Transverse colon (tissue), 4 donors: ENCODE results near the gene JDP2. TPM values are rescaled to one million over a fixed set of nuclear protein-coding genes. Genes with fewer than 3 reads are reported as not detected.
A peak's percentile ranks its signal among the peaks of the same experiment; 100 is the strongest.

Experiments used
- DNase-seq: peaks from one replicate; pipeline ENCODE4 v3.0.0-alpha.2; 2019
- H3K27ac ChIP-seq, 4 donors: fragments of 200-600 bp; sonication (generic); 2 replicates each; pipeline ENCODE4 v1.5.1; 2016 to 2018; ENCODE audit warnings: inconsistent platforms in 4 of 4
- H3K27me3 ChIP-seq: fragments of 200-600 bp; sonication (generic); 2 replicates; pipeline ENCODE4 v1.5.1; 2017; ENCODE audit warnings: inconsistent platforms
- H3K36me3 ChIP-seq, 4 donors: fragments of 200-600 bp; sonication (generic); 2 replicates each; pipeline ENCODE4 v1.5.1; 2017 to 2019; ENCODE audit warnings: inconsistent platforms in 4 of 4
- H3K4me1 ChIP-seq, 4 donors: fragments of 200-600 bp; sonication (generic); 2 replicates each; pipeline ENCODE4 v1.5.1; 2017 to 2020; ENCODE audit warnings: inconsistent platforms in 4 of 4
- H3K4me3 ChIP-seq, 4 donors: fragments of 200-600 bp; sonication (generic); 1 replicate in 1 of 4; 2 replicates in 3 of 4; pipeline versions ENCODE4 v1.5.1 to v1.6.1; 2017 to 2019; ENCODE audit warnings: inconsistent platforms in 4 of 4
- H3K9me3 ChIP-seq, 2 donors: fragments of 200-600 bp; sonication (generic); 2 replicates each; pipeline ENCODE4 v1.5.1; 2017 to 2019; ENCODE audit warnings: inconsistent platforms in 2 of 2
- CTCF ChIP-seq, 5 experiments: fragments of 200-600 bp in 3 of 5; fragments of 450-650 bp in 2 of 5; sonication (generic) in 3 of 5; IDR thresholded peaks; 1 replicate in 2 of 5; 2 replicates in 3 of 5; pipeline ENCODE4 v1.5.1; 2016 to 2017; ENCODE audit warnings: antibody characterized with exemption in 5 of 5, inconsistent platforms in 3 of 5, mild to moderate bottlenecking in 2 of 5, moderate library complexity in 1 of 5
- EP300 ChIP-seq: sonication (generic); formaldehyde crosslinking; IDR thresholded peaks from one replicate; pipeline ENCODE4 v1.6.1; 2017; ENCODE audit warnings: antibody characterized with exemption, low read depth
- POLR2A ChIP-seq: fragments of 450-650 bp; IDR thresholded peaks from one replicate; pipeline ENCODE4 v1.6.1; 2016; ENCODE audit warnings: antibody characterized with exemption, mild to moderate bottlenecking, moderate library complexity
- POLR2AphosphoS5 ChIP-seq, 3 donors: sonication (generic); formaldehyde crosslinking; IDR thresholded peaks; one replicate each; pipeline ENCODE4 v1.6.1; 2016; ENCODE audit warnings: antibody characterized with exemption in 3 of 3
- WGBS, 2 donors: methylation state at CpG; one replicate each; pipeline ENCODE4 v1.1.5; 2018; ENCODE audit warnings: low coverage in 1 of 2; 5-methylcytosine and 5-hydroxymethylcytosine counted together
- in situ Hi-C, 4 donors: fragments of 200-750 bp; cut with MboI; loops; one replicate each; pipeline versions ENCODE4 v1.15.0 to v1.15.1; 2017; ENCODE audit warnings: low sequenced_read_pairs in 3 of 4, low pct_ligation_motif_present in 1 of 4, low pct_unique_long_range_greater_than_20kb in 1 of 4
- intact Hi-C: fragments of 100-400 bp; cut with DNase I; formaldehyde crosslinking; loops from one replicate; pipeline ENCODE4 v1.15.1; 2023; ENCODE audit warnings: low total_unique reads
- total RNA-seq, 4 donors: library from RNA; depleted of rRNA; stranded (reverse); fragments of >200 nt; gene quantifications; one replicate each; pipeline ENCODE4 v1.1.0, GENCODE V29; 2016

The JDP2 gene
- total RNA-seq, 4 donors from 2014 or later, result 49.2 to 108 (median 57.8) TPM

- in situ Hi-C loops, result loop anchor here in 1 of 4 donors (25.0 kb wide), 1 partner anchor 110 kb away; no protein-coding TSS in a partner anchor
- intact Hi-C loops, result no loop called here
- Histone ChIP-seq H3K9me3 (no peaks in the 10 kb centered on the region), H3K4me1 (peaks cover 4 to 34% (median 16%) of the 10 kb centered on the region in 4 donors), H3K4me3 (no peak overlapping the region), H3K27me3 (no peaks in the 10 kb centered on the region), H3K27ac (no peak overlapping the region), H3K36me3 (no peaks in the 10 kb centered on the region)
- TF ChIP-seq CTCF (IDR thresholded peaks at IDR 0.05) (no peak), POLR2AphosphoS5 (IDR thresholded peaks at IDR 0.05) (no peak), POLR2A (no peak), EP300 (no peak)
- WGBS, 2 donors, result 81 to 92% methylated on average over 6 to 8 of the region's 8 CpGs
- no peak for DNase-seq
Measured at GRCh38 chr14:75422169-75422568, 5.7 kb upstream of the JDP2 start.

- TF ChIP-seq POLR2A (no peak), CTCF (IDR thresholded peaks at IDR 0.05) (no peak), POLR2AphosphoS5 (IDR thresholded peaks at IDR 0.05) (no peak), EP300 (no peak)
- DNase-seq, result no peak
- Histone ChIP-seq H3K9me3 (no peaks in the 10 kb centered on the region), H3K4me1 (peaks cover 4 to 27% (median 19%) of the 10 kb centered on the region in 4 donors), H3K4me3 (no peak overlapping the region), H3K27me3 (no peaks in the 10 kb centered on the region), H3K27ac (no peak overlapping the region), H3K36me3 (no peaks in the 10 kb centered on the region)
- in situ Hi-C loops, result loop anchor here in 1 of 4 donors (25.0 kb wide), 1 partner anchor 112 kb away; no protein-coding TSS in a partner anchor
- intact Hi-C loops, result no loop called here
- WGBS, 2 donors, result 95 to 100% methylated on average over 1 of the region's 1 CpG
Measured at GRCh38 chr14:75424496-75424895, 3.3 kb upstream of the JDP2 start.

- in situ Hi-C loops (no loop called here), intact Hi-C loops (loop anchor here (1.0 kb wide), 1 partner anchor 111 kb away; no protein-coding TSS in a partner anchor)
- Histone ChIP-seq H3K27ac (no peak overlapping the region), H3K9me3 (no peaks in the 10 kb centered on the region), H3K36me3 (no peaks in the 10 kb centered on the region), H3K27me3 (no peaks in the 10 kb centered on the region), H3K4me3 (no peak overlapping the region), H3K4me1 (peaks cover 12 to 32% (median 24%) of the 10 kb centered on the region in 4 donors)
- no peak for TF ChIP-seq CTCF (IDR thresholded peaks at IDR 0.05)
- no peak for TF ChIP-seq POLR2AphosphoS5 (IDR thresholded peaks at IDR 0.05)
- no peak for TF ChIP-seq POLR2A
- TF ChIP-seq EP300, result no peak
- 70 to 77% methylated on average over 2 to 4 of the region's 4 CpGs for WGBS, 2 donors
- DNase-seq, result no peak
Measured at GRCh38 chr14:75425446-75425845, 2.4 kb upstream of the JDP2 start.

GRCh38 chr14:75426332-75427125 is 1.3 kb upstream of the JDP2 start:
- Histone ChIP-seq H3K36me3 (no peaks in the 10 kb centered on the region), H3K27ac (peak overlapping the region; percentile 90 to 95 (median 92)), H3K27me3 (no peaks in the 10 kb centered on the region), H3K4me3 (peak overlapping the region in 2 of 4 donors; percentile 69 to 89), H3K4me1 (peaks cover 23 to 43% (median 34%) of the 10 kb centered on the region in 4 donors), H3K9me3 (no peaks in the 10 kb centered on the region)
- in situ Hi-C loops (no loop called here), intact Hi-C loops (no loop called here)
- no peak for DNase-seq
- WGBS, 2 donors, result 87 to 91% methylated on average over 6 to 10 of the region's 10 CpGs
- no peak for TF ChIP-seq EP300
- TF ChIP-seq POLR2A, result peak; percentile 21
